GM19035 (cell line): ENCODE measurements around the gene ABHD15.
A peak's percentile ranks its signal among the peaks of the same experiment; 100 is the strongest.

Experiments
- ATAC-seq: cut with Tn5 transposase; IDR thresholded peaks from one replicate; pipeline ENCODE4 v1.9.1; 2021; ENCODE audit not compliant: unreplicated experiment

ABHD15 gene

GRCh38 chr17:29595107-29595942 is 28.5 kb upstream of the ABHD15 start:
- no peak for ATAC-seq

GRCh38 chr17:29594519-29595090 is 27.8 kb upstream of the ABHD15 start:
- no peak for ATAC-seq

- no peak for ATAC-seq
Observed at GRCh38 chr17:29593591-29594518, 27.0 kb upstream of the ABHD15 start.

- ATAC-seq = no peak
Observed at GRCh38 chr17:29592850-29593551, 26.2 kb upstream of the ABHD15 start, which contains the start of gene ANKRD13B. Gene ANKRD13B, plus strand, starts transcription at chr17:29593132. Its CDS starts 490 bp downstream, at chr17:29593622.

GRCh38 chr17:29591737-29592608 is 25.1 kb upstream of the ABHD15 start:
- ATAC-seq = no peak

GRCh38 chr17:29591146-29591736 is 24.4 kb upstream of the ABHD15 start:
- ATAC-seq = no peak

GRCh38 chr17:29590411-29591145 is 23.7 kb upstream of the ABHD15 start:
- no peak for ATAC-seq

- ATAC-seq = peak; percentile 58
Observed at GRCh38 chr17:29589524-29590410, 22.9 kb upstream of the ABHD15 start, which contains the start of gene GIT1. Gene GIT1, minus strand, starts transcription at chr17:29589648. Its CDS starts 270 bp downstream, at chr17:29589378.

GRCh38 chr17:29588562-29589411 is 21.9 kb upstream of the ABHD15 start:
- peak; percentile 17 for ATAC-seq

- ATAC-seq = no peak
Observed at GRCh38 chr17:29588017-29588561, 21.3 kb upstream of the ABHD15 start.

GRCh38 chr17:29587591-29587990 is 20.8 kb upstream of the ABHD15 start:
- no peak for ATAC-seq

GRCh38 chr17:29586676-29587469 is 20.0 kb upstream of the ABHD15 start:
- no peak for ATAC-seq

GRCh38 chr17:29585080-29585751 is 18.4 kb upstream of the ABHD15 start:
- ATAC-seq = no peak

GRCh38 chr17:29584452-29585079 is 17.7 kb upstream of the ABHD15 start:
- no peak for ATAC-seq
